ENCODE data around the gene SHC1. TPM values are rescaled to one million over a fixed set of nuclear protein-coding genes. Genes with fewer than 3 reads are reported as not detected.

SHC1 gene
- total and polyA plus RNA-seq, 2 donors (not counting 1 experiment from before 2014, with no cell fraction given) = 50.1 to 61.4 TPM

DNA sequence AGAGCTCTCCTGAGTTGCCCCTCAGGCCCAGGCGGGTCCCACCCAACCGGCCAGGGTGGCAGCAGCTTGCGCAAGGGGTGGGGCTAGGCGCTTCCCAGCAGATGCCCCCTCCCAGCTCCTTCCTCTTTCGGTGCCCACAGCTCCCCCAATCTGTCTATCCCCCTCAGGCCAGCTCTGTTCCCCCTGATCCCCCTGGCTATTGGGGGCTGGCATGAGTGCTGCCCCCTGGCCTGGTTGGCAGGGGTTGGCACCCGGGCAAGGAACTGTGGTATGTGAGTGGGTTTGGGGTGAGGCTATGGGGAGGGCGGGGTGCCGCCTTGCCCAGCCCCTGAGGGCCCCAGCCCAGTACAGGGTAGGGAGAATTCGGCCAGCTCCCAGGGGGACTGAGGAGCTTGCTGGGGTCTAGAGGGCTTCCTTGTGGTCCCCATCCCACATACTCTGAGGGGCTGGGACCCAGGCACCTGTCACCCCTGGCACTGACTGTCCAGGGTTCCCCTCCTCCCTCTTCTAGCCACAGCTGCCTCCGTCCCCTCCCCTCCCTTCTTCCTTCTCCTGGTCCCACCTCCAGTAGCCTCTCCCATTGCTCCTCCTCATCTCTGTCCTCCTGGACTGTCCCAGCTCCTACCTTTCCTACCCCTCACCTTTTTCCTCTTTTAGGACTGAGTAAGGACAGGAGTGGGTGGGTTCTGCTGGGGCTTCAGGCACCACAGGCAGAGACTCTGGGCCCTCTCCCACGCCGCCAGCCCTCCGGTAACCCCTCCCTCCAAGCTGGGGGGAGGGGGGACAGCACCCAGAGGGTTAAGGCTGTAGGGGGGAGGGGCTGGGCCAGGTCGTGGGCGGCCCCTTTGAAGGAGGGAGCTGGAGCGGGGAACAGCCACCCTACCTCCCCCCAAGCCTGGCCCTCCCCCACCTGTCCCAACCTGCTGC lies 37.7 kb upstream of the SHC1 start:
- intact Hi-C loops (cut with micrococcal nuclease) = no loop called here
- H3K27me3 ChIP-seq (replicated peaks in 1 of 4; ENCODE audit: control extremely low read depth in 1 of 4, control insufficient read depth in 3 of 4, insufficient read depth in 4 of 4, low read length in 3 of 4) = no peaks in the 10 kb centered on the region
- H3K4me2 ChIP-seq (replicated peaks; ENCODE audit: low read depth, low read length, poor library complexity, severe bottlenecking) = peak overlapping the region; percentile 96
- ChIA-PET CTCF (interaction anchor here (1.4 to 18.4 kb wide), 3 partner anchors 6 to 43 kb away, joined by 4 to 295 read pairs (median 295); partner anchors contain the start of genes LENEP and ZBTB7B), POLR2A (interaction anchor here (2.4 kb wide), 1 partner anchor 9 kb away, joined by 17 read pairs; no protein-coding TSS in a partner anchor)
- ATAC-seq (ENCODE audit: low read depth) = no peak
- 52% methylated on average over 3 of the region's 16 CpGs for WGBS (ENCODE audit: insufficient coverage)
- no peaks in the 10 kb centered on the region for H3K9me3 ChIP-seq (ENCODE audit: control extremely low read depth in 1 of 3, control insufficient read depth in 2 of 3, insufficient read depth in 1 of 3, low read length in 2 of 3)
- DNase-seq = no peak
- peaks cover 95 to 97% of the 10 kb centered on the region in 2 donors for H3K4me1 ChIP-seq (ENCODE audit: control insufficient read depth in 2 of 2, insufficient read depth in 2 of 2, low read length in 2 of 2)
- Mint-ChIP-seq H3K27me3 (no peaks in the 10 kb centered on the region), H3K9me3 (ENCODE audit: insufficient read depth) (no peaks in the 10 kb centered on the region), H3K4me1 (peaks cover 79% of the 10 kb centered on the region), H3K27ac (peak overlapping the region; percentile 79), H3K4me3 (no peak overlapping the region)
- H4K20me1 ChIP-seq (ENCODE audit: control insufficient read depth, insufficient read depth, low read length, poor library complexity, severe bottlenecking) = peaks cover 34% of the 10 kb centered on the region
- peak overlapping the region; percentile 12 to 60 for H3K27ac ChIP-seq (ENCODE audit: low read length in 2 of 2)
- peaks cover 59% of the 10 kb centered on the region for H3K79me2 ChIP-seq (ENCODE audit: control insufficient read depth, insufficient read depth, low read length)
- H3K4me3 ChIP-seq (ENCODE audit: control extremely low read depth in 1 of 5, extremely low read depth in 1 of 5, insufficient read depth in 1 of 5, low read depth in 2 of 5, low read length in 4 of 5) = peak overlapping the region in 1 of 5 experiments; percentile 18
- peaks cover 0 to 10% of the 10 kb centered on the region in 2 experiments for H3K36me3 ChIP-seq (replicated peaks in 1 of 2; ENCODE audit: control extremely low read depth in 1 of 2, control insufficient read depth in 1 of 2, extremely low read depth in 1 of 2, insufficient read depth in 2 of 2, low read length in 1 of 2)
- H3K9ac ChIP-seq (ENCODE audit: low read length) = no peak overlapping the region
- no peak overlapping the region for H2AFZ ChIP-seq (ENCODE audit: insufficient read depth, low read depth, low read length, poor library complexity, severe bottlenecking)
- no peak for TF ChIP-seq EZH2 (IDR thresholded peaks at IDR 0.05; ENCODE audit: borderline replicate concordance, insufficient read depth, low read depth, low read length, poor library complexity, severe bottlenecking)
- TF ChIP-seq, protein P1, sequence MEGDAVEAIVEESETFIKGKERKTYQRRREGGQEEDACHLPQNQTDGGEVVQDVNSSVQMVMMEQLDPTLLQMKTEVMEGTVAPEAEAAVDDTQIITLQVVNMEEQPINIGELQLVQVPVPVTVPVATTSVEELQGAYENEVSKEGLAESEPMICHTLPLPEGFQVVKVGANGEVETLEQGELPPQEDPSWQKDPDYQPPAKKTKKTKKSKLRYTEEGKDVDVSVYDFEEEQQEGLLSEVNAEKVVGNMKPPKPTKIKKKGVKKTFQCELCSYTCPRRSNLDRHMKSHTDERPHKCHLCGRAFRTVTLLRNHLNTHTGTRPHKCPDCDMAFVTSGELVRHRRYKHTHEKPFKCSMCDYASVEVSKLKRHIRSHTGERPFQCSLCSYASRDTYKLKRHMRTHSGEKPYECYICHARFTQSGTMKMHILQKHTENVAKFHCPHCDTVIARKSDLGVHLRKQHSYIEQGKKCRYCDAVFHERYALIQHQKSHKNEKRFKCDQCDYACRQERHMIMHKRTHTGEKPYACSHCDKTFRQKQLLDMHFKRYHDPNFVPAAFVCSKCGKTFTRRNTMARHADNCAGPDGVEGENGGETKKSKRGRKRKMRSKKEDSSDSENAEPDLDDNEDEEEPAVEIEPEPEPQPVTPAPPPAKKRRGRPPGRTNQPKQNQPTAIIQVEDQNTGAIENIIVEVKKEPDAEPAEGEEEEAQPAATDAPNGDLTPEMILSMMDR (IDR thresholded peaks at IDR 0.05) = no peak

Measured in B cell (primary cell).